ENCODE measurements around the gene CADPS2.

The CADPS2 gene

GRCh38 chr7:122311734-122312450 is 574.4 kb downstream of the CADPS2 start:
- DNase-seq (ENCODE audit: low read depth in 2 of 2): no peak

GRCh38 chr7:122311050-122311700 is 575.1 kb downstream of the CADPS2 start:
- DNase-seq (ENCODE audit: low read depth in 2 of 2): no peak

GRCh38 chr7:122310119-122311021 is 575.9 kb downstream of the CADPS2 start:
- DNase-seq (ENCODE audit: low read depth in 2 of 2): no peak

- no peak for DNase-seq (ENCODE audit: low read depth in 2 of 2)
Measured at GRCh38 chr7:122309421-122309820, 576.8 kb downstream of the CADPS2 start.

- no peak for DNase-seq (ENCODE audit: low read depth in 2 of 2)
Measured at GRCh38 chr7:122307228-122307621, 579.0 kb downstream of the CADPS2 start.

- no peak for DNase-seq (ENCODE audit: low read depth in 2 of 2)
Measured at GRCh38 chr7:122306320-122307227, 579.7 kb downstream of the CADPS2 start.

GRCh38 chr7:122305475-122306319 is 580.6 kb downstream of the CADPS2 start:
- DNase-seq (ENCODE audit: low read depth in 2 of 2): no peak

- DNase-seq (ENCODE audit: low read depth in 2 of 2): no peak
Measured at GRCh38 chr7:122304996-122305421, 581.3 kb downstream of the CADPS2 start.

- DNase-seq (ENCODE audit: low read depth in 2 of 2): no peak
Measured at GRCh38 chr7:122304319-122304975, 581.8 kb downstream of the CADPS2 start, which contains the start of gene FEZF1. Gene FEZF1 (minus strand): TSS chr7:122304750. CDS start chr7:122304437, 313 bp downstream.

- no peak for DNase-seq (ENCODE audit: low read depth in 2 of 2)
Measured at GRCh38 chr7:122303531-122304318, 582.5 kb downstream of the CADPS2 start.

GRCh38 chr7:122302761-122303530 is 583.3 kb downstream of the CADPS2 start:
- no peak for DNase-seq (ENCODE audit: low read depth in 2 of 2)

- no peak for DNase-seq (ENCODE audit: low read depth in 2 of 2)
Measured at GRCh38 chr7:122301858-122302760, 584.2 kb downstream of the CADPS2 start.

- no peak for DNase-seq (ENCODE audit: low read depth in 2 of 2)
Measured at GRCh38 chr7:122300956-122301833, 585.1 kb downstream of the CADPS2 start.

GRCh38 chr7:122300211-122300932 is 585.9 kb downstream of the CADPS2 start:
- DNase-seq (ENCODE audit: low read depth in 2 of 2): no peak

- no peak for DNase-seq (ENCODE audit: low read depth in 2 of 2)
Measured at GRCh38 chr7:122299624-122300210, 586.5 kb downstream of the CADPS2 start.
